Measurements from ENCODE around the gene VANGL2.

VANGL2 gene

GRCh38 chr1:160406131-160406968, 6.0 kb downstream of the VANGL2 start:
- DNase-seq = no peak

- no peak for DNase-seq
These were observed 7.8 kb downstream of the VANGL2 start for GRCh38 chr1:160407839-160408801.

- no peak for DNase-seq
These were observed 8.5 kb downstream of the VANGL2 start for GRCh38 chr1:160408864-160409263.

- no peak for DNase-seq
These were observed 9.1 kb downstream of the VANGL2 start for GRCh38 chr1:160409486-160409885.

GRCh38 chr1:160410406-160411005, 10.1 kb downstream of the VANGL2 start:
- no peak for DNase-seq

GRCh38 chr1:160411271-160412027, 11.1 kb downstream of the VANGL2 start:
- DNase-seq = no peak

- DNase-seq = no peak
These were observed 11.6 kb downstream of the VANGL2 start for GRCh38 chr1:160412028-160412362.

- DNase-seq = no peak
These were observed 13.4 kb downstream of the VANGL2 start for GRCh38 chr1:160413716-160414115.

GRCh38 chr1:160414881-160415280, 14.5 kb downstream of the VANGL2 start:
- no peak for DNase-seq

- DNase-seq = no peak
These were observed 15.4 kb downstream of the VANGL2 start for GRCh38 chr1:160415696-160416290.

- DNase-seq = no peak
These were observed 16.0 kb downstream of the VANGL2 start for GRCh38 chr1:160416369-160416768.

- no peak for DNase-seq
These were observed 18.1 kb downstream of the VANGL2 start for GRCh38 chr1:160418483-160418882.

- no peak for DNase-seq
These were observed 18.9 kb downstream of the VANGL2 start for GRCh38 chr1:160419150-160419837.

GRCh38 chr1:160419838-160420169, 19.4 kb downstream of the VANGL2 start:
- DNase-seq = no peak

GRCh38 chr1:160420881-160421842, 20.8 kb downstream of the VANGL2 start:
- no peak for DNase-seq

GRCh38 chr1:160421881-160422280, 21.5 kb downstream of the VANGL2 start:
- no peak for DNase-seq

GRCh38 chr1:160423966-160424365, 23.6 kb downstream of the VANGL2 start:
- DNase-seq = no peak

- DNase-seq = no peak
These were observed 25.5 kb downstream of the VANGL2 start for GRCh38 chr1:160425847-160426246.

GRCh38 chr1:160427625-160428024, 27.3 kb downstream of the VANGL2 start:
- peak in 1 of 2 donors; percentile 26 for DNase-seq

- DNase-seq = no peak
These were observed 27.7 kb downstream of the VANGL2 start for GRCh38 chr1:160428053-160428452.
